ENCODE measurements around the gene TIPARP.

DNA sequence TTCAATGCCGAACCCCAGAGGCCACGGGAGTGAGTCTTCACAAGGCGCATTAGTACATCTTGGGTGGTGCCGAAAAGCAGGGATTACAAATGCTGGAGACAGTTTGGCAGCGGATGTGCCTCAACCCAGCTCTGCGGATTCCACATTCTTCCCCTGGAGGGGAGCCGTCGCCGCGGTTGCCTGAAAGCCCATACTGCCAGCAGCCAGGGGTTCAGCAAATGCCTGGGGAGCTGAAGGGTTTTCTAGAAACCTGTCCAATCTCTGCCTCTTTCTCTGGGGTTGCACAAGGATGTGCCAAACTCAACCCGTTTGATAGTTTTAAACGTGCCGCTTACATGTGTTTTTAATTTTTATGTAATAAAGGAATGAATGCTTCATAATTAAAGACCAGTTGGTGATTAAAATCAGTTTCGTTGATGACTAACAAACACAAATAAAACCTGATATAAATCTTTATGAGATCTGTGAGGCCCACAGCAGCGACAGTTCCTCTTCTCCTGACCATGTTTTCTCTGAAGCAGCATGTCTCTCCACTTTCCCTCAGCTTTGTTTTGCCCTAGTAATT lies 77.2 kb downstream of the TIPARP start:
- TF ChIP-seq CTCF (conservative IDR thresholded peaks at IDR 0.05), result no peak
- TF ChIP-seq EZH2 (IDR thresholded peaks at IDR 0.05; ENCODE audit: low read depth), result no peak
